ENCODE data around the gene P2RY11.

Gene P2RY11

GRCh38 chr19:10118960-10119359 is 7.5 kb downstream of the P2RY11 start:
- peak; percentile 39 for DNase-seq (ENCODE audit: low read depth)
- no peak for TF ChIP-seq CTCF (conservative IDR thresholded peaks at IDR 0.05; ENCODE audit: control insufficient read depth, insufficient read depth, low read depth, low read length)
- H3K4me3 ChIP-seq (ENCODE audit: control insufficient read depth, low read depth, low read length): peak overlapping the region; percentile 95

GRCh38 chr19:10120538-10121189 is 9.2 kb downstream of the P2RY11 start:
- TF ChIP-seq CTCF (conservative IDR thresholded peaks at IDR 0.05; ENCODE audit: control insufficient read depth, insufficient read depth, low read depth, low read length): no peak
- DNase-seq (ENCODE audit: low read depth): peak; percentile 97
- H3K4me3 ChIP-seq (ENCODE audit: control insufficient read depth, low read depth, low read length): peak overlapping the region; percentile 44

GRCh38 chr19:10122045-10122444 is 10.6 kb downstream of the P2RY11 start:
- H3K4me3 ChIP-seq (ENCODE audit: control insufficient read depth, low read depth, low read length): no peak overlapping the region
- no peak for TF ChIP-seq CTCF (conservative IDR thresholded peaks at IDR 0.05; ENCODE audit: control insufficient read depth, insufficient read depth, low read depth, low read length)
- peak; percentile 73 for DNase-seq (ENCODE audit: low read depth)

GRCh38 chr19:10124429-10124828 is 12.9 kb downstream of the P2RY11 start:
- no peak for TF ChIP-seq CTCF (conservative IDR thresholded peaks at IDR 0.05; ENCODE audit: control insufficient read depth, insufficient read depth, low read depth, low read length)
- DNase-seq (ENCODE audit: low read depth): no peak
- no peak overlapping the region for H3K4me3 ChIP-seq (ENCODE audit: control insufficient read depth, low read depth, low read length)

GRCh38 chr19:10126213-10126639 is 14.7 kb downstream of the P2RY11 start:
- H3K4me3 ChIP-seq (ENCODE audit: control insufficient read depth, low read depth, low read length): no peak overlapping the region
- no peak for TF ChIP-seq CTCF (conservative IDR thresholded peaks at IDR 0.05; ENCODE audit: control insufficient read depth, insufficient read depth, low read depth, low read length)
- no peak for DNase-seq (ENCODE audit: low read depth)

- no peak for DNase-seq (ENCODE audit: low read depth)
- no peak for TF ChIP-seq CTCF (conservative IDR thresholded peaks at IDR 0.05; ENCODE audit: control insufficient read depth, insufficient read depth, low read depth, low read length)
Observed at GRCh38 chr19:10132905-10133304, 21.4 kb downstream of the P2RY11 start.

GRCh38 chr19:10133596-10133995 is 22.1 kb downstream of the P2RY11 start:
- no peak overlapping the region for H3K4me3 ChIP-seq (ENCODE audit: control insufficient read depth, low read depth, low read length)
- DNase-seq (ENCODE audit: low read depth): no peak
- no peak for TF ChIP-seq CTCF (conservative IDR thresholded peaks at IDR 0.05; ENCODE audit: control insufficient read depth, insufficient read depth, low read depth, low read length)

More at GRCh38 chr19:10132905-10133304, 21.4 kb downstream of the P2RY11 start:
- no peak overlapping the region for H3K4me3 ChIP-seq (ENCODE audit: control insufficient read depth, low read depth, low read length)
